SK-N-SH (cell line): Measurements from ENCODE around the gene KIRREL2. TPM values are rescaled to one million over a fixed set of nuclear protein-coding genes. Genes with fewer than 3 reads are reported as not detected.

Experiments used
- CTCF ChIA-PET: fragments of 300-600, 350-600 bp; formaldehyde crosslinking; extraction: SDS; loops from one replicate; lab custom pipeline; 2021; lab: Yijun Ruan, JAX
- POLR2A ChIA-PET: fragments of 350-600 bp; sonication (Branson Sonifier 250); formaldehyde crosslinking; extraction: SDS; loops from one replicate; lab custom pipeline; 2020; ENCODE audit warnings: antibody characterized with exemption, inconsistent platforms; lab: Yijun Ruan, JAX
- DNase-seq: peaks from one replicate; pipeline ENCODE4 v3.0.0; 2012
- H2AFZ ChIP-seq: fragments of 200-600 bp; sonication (generic); 2 replicates; pipeline ENCODE4 v1.8.1; 2016; ENCODE audit warnings: antibody characterized with exemption, mild to moderate bottlenecking, low read depth
- H3F3A ChIP-seq: fragments of 200-600 bp; sonication (generic); replicated peaks from 2 replicates; pipeline ENCODE3; 2016; ENCODE audit warnings: antibody characterized with exemption, mild to moderate bottlenecking; ENCODE audit not compliant: insufficient read depth
- H3K27ac ChIP-seq, 2 experiments: fragments of 200-500 bp in 1 of 2; fragments of 200-600 bp in 1 of 2; sonication (Bioruptor generic) in 1 of 2; sonication (generic), shearing (Covaris generic) in 1 of 2; 2 replicates each; pipeline versions ENCODE4 v1.5.1 to v1.6.1; 2014 to 2016; ENCODE audit warnings: low read depth in 2 of 2, inconsistent platforms in 1 of 2, low read length in 1 of 2, mild to moderate bottlenecking in 1 of 2, mixed read lengths in 1 of 2
- H3K27me3 ChIP-seq: fragments of 200-600 bp; sonication (generic), shearing (Covaris generic); 2 replicates; pipeline ENCODE4 v1.6.1; 2016; ENCODE audit warnings: mixed run types; ENCODE audit not compliant: insufficient read depth
- H3K36me3 ChIP-seq, 2 experiments: fragments of 200-500 bp in 1 of 2; fragments of 200-600 bp in 1 of 2; sonication (Bioruptor generic) in 1 of 2; sonication (generic) in 1 of 2; replicated peaks in 1 of 2; 2 replicates each; pipeline versions ENCODE3 to v1.5.1; 2014 to 2016; ENCODE audit warnings: low read length in 1 of 2, mild to moderate bottlenecking in 1 of 2; ENCODE audit not compliant: insufficient read depth in 2 of 2, control insufficient read depth in 1 of 2
- H3K4me1 ChIP-seq, 2 experiments: fragments of 200-500 bp in 1 of 2; fragments of 200-600 bp in 1 of 2; sonication (Bioruptor generic) in 1 of 2; sonication (generic), shearing (Covaris generic) in 1 of 2; 2 replicates each; pipeline versions ENCODE4 v1.5.1 to v1.6.1; 2014 to 2016; ENCODE audit warnings: low read depth in 1 of 2, low read length in 1 of 2, mixed run types in 1 of 2; ENCODE audit not compliant: insufficient read depth in 2 of 2, control insufficient read depth in 1 of 2
- H3K4me2 ChIP-seq: fragments of 200-600 bp; sonication (generic), shearing (Covaris generic); 2 replicates; pipeline ENCODE4 v1.6.1; 2017; ENCODE audit warnings: mixed run types
- H3K4me3 ChIP-seq, 2 experiments: fragments of 200-500 bp in 1 of 2; fragments of 200-600 bp in 1 of 2; sonication (Bioruptor generic) in 1 of 2; sonication (generic), shearing (Covaris generic) in 1 of 2; 2 replicates each; pipeline versions ENCODE4 v1.5.1 to v1.8.1; 2014 to 2016; ENCODE audit warnings: low read depth in 2 of 2, inconsistent platforms in 1 of 2, low read length in 1 of 2, mild to moderate bottlenecking in 1 of 2, mixed read lengths in 1 of 2, moderate library complexity in 1 of 2
- H3K79me2 ChIP-seq: fragments of 200-600 bp; sonication (generic); 2 replicates; pipeline ENCODE4 v1.8.1; 2017; ENCODE audit warnings: mild to moderate bottlenecking; ENCODE audit not compliant: insufficient read depth
- H3K9ac ChIP-seq: fragments of 200-600 bp; sonication (generic); 2 replicates; pipeline ENCODE4 v1.6.1; 2017; ENCODE audit warnings: mixed run types
- H3K9me2 ChIP-seq: fragments of 200-600 bp; sonication (generic); 2 replicates; pipeline ENCODE4 v1.6.1; 2017; ENCODE audit warnings: mixed run types
- H3K9me3 ChIP-seq: fragments of 200-600 bp; sonication (generic); 2 replicates; pipeline ENCODE4 v1.6.1; 2017; ENCODE audit warnings: mixed run types, mild to moderate bottlenecking, moderate library complexity
- H4K20me1 ChIP-seq: fragments of 200-600 bp; sonication (generic); 2 replicates; pipeline ENCODE4 v1.6.1; 2017; ENCODE audit warnings: mild to moderate bottlenecking, mixed run types; ENCODE audit not compliant: insufficient read depth
- ELF1 ChIP-seq: IDR thresholded peaks from 2 replicates; pipeline ENCODE4 v1.4.0; 2012
- EZH2phosphoT487 ChIP-seq: fragments of 200-600 bp; sonication (generic); IDR thresholded peaks from 2 replicates; pipeline ENCODE4 v1.6.1; 2017; ENCODE audit warnings: low read depth, mixed run types, mild to moderate bottlenecking, antibody characterized with exemption, moderate library complexity, borderline replicate concordance
- FOSL2 ChIP-seq: IDR thresholded peaks from 2 replicates; pipeline ENCODE4 v1.4.0; 2012; ENCODE audit warnings: low read depth, mild to moderate bottlenecking, moderate library complexity, borderline replicate concordance
- GABPA ChIP-seq: IDR thresholded peaks from 2 replicates; pipeline ENCODE4 v1.4.0; 2012; ENCODE audit warnings: low read depth, mild to moderate bottlenecking
- NRF1 ChIP-seq: IDR thresholded peaks from 2 replicates; pipeline ENCODE4 v1.6.1; 2012; ENCODE audit warnings: low read depth, mild to moderate bottlenecking, low read length
- TCF12 ChIP-seq: IDR thresholded peaks from 2 replicates; pipeline ENCODE4 v1.4.0; 2012
- ZBTB33 ChIP-seq: IDR thresholded peaks from 2 replicates; pipeline ENCODE4 v1.4.0; 2012; ENCODE audit warnings: low read depth, borderline replicate concordance
- WGBS: methylation state at CpG from one replicate; pipeline ENCODE4 v1.1.6; 2017; ENCODE audit warnings: low lambda C conversion rate; 5-methylcytosine and 5-hydroxymethylcytosine counted together
- polyA plus RNA-seq, 3 experiments: library from polyadenylated mRNA; depleted of rRNA; stranded (reverse); fragments of >200 nt; gene quantifications; 2 replicates each; pipeline ENCODE4 v1.2.3, GENCODE V29; 2012

KIRREL2 gene
- polyA plus RNA-seq, 1 of the 3 experiments (the other 2 are of a cell fraction): 0.21 TPM

- POLR2A ChIA-PET: no interaction called here
- H3K4me2 ChIP-seq: no peak within 1 kb of the TSS
- H3K36me3 ChIP-seq: no peaks in the 10 kb centered on the region
- no peaks in the 10 kb centered on the region for H3K9me2 ChIP-seq
- peaks cover 24% of the 10 kb centered on the region for H3K27me3 ChIP-seq
- H3K9me3 ChIP-seq: no peaks in the 10 kb centered on the region
- no peak within 1 kb of the TSS for H3K4me3 ChIP-seq
- H3F3A ChIP-seq: no peaks in the 10 kb centered on the region
- no peak within 1 kb of the TSS for H3K9ac ChIP-seq
- H3K4me1 ChIP-seq: peaks cover 0 to 9% of the 10 kb centered on the region in 2 experiments; a peak in 1 of 4 replicates
- H4K20me1 ChIP-seq: no peaks in the 10 kb centered on the region
- CTCF ChIA-PET: interaction anchor here (1.0 to 1.9 kb wide), 2 partner anchors 14 to 18 kb away, joined by 3 to 5 read pairs; no protein-coding TSS in a partner anchor
- no peak within 1 kb of the TSS for H2AFZ ChIP-seq
- WGBS: 67% methylated on average over 5 of the region's 9 CpGs
- TF ChIP-seq ZBTB33 (no peak), GABPA (no peak), NRF1 (no peak), ELF1 (no peak), EZH2phosphoT487 (no peak), FOSL2 (no peak)
- DNase-seq: no peak
- H3K79me2 ChIP-seq: no peaks in the 10 kb centered on the region
- H3K27ac ChIP-seq: no peak within 1 kb of the TSS
These were observed 4.5 kb upstream of the KIRREL2 start, which contains the start of gene NPHS1 for GRCh38 chr19:35852029-35852780. Gene NPHS1, minus strand, starts transcription at chr19:35852504. Its CDS starts 667 bp downstream, at chr19:35851837.

GRCh38 chr19:35853038-35853756, 3.5 kb upstream of the KIRREL2 start:
- TF ChIP-seq TCF12: no peak
- H3K79me2 ChIP-seq: no peaks in the 10 kb centered on the region
- H3K27ac ChIP-seq: no peak overlapping the region
- no peaks in the 10 kb centered on the region for H3K9me2 ChIP-seq
- H3K4me2 ChIP-seq: no peak overlapping the region
- H3K36me3 ChIP-seq: no peaks in the 10 kb centered on the region
- no peaks in the 10 kb centered on the region for H3F3A ChIP-seq
- H2AFZ ChIP-seq: no peak overlapping the region
- H3K9me3 ChIP-seq: no peaks in the 10 kb centered on the region
- H4K20me1 ChIP-seq: no peaks in the 10 kb centered on the region
- POLR2A ChIA-PET: no interaction called here
- CTCF ChIA-PET: interaction anchor here (1.0 kb wide), 1 partner anchor 17 kb away, joined by 3 read pairs; no protein-coding TSS in a partner anchor
- DNase-seq: no peak
- no peak overlapping the region for H3K9ac ChIP-seq
- peaks cover 0 to 11% of the 10 kb centered on the region in 2 experiments; a peak in 1 of 4 replicates for H3K4me1 ChIP-seq
- peaks cover 20% of the 10 kb centered on the region for H3K27me3 ChIP-seq
- WGBS: 41% methylated on average over 8 of the region's 8 CpGs
- H3K4me3 ChIP-seq: no peak overlapping the region
